ACC112 (cell line): ENCODE data around the gene CD9.
A peak's percentile ranks its signal among the peaks of the same experiment; 100 is the strongest.

Experiments used
- H2AFZ ChIP-seq: fragments of 200-600 bp; sonication (generic); one replicate; pipeline ENCODE4 v1.6.0; 2017; ENCODE audit warnings: antibody characterized with exemption, low read length; ENCODE audit not compliant: unreplicated experiment
- H3K27ac ChIP-seq: fragments of 200-600 bp; sonication (generic); 2 replicates; pipeline ENCODE4 v1.5.1; 2014; ENCODE audit warnings: low read depth, mild to moderate bottlenecking, antibody characterized with exemption, low read length, moderate library complexity
- H3K27me3 ChIP-seq: fragments of 200-600 bp; sonication (generic); 2 replicates; pipeline ENCODE4 v1.6.1; 2014; ENCODE audit warnings: mild to moderate bottlenecking, antibody characterized with exemption, low read length, moderate library complexity, mixed read lengths; ENCODE audit not compliant: insufficient read depth
- H3K36me3 ChIP-seq: fragments of 200-600 bp; sonication (generic); 2 replicates; pipeline ENCODE4 v1.6.1; 2016; ENCODE audit warnings: mild to moderate bottlenecking, antibody characterized with exemption, low read length, moderate library complexity, mixed read lengths; ENCODE audit not compliant: insufficient read depth
- H3K4me1 ChIP-seq: fragments of 200-600 bp; sonication (generic); one replicate; pipeline ENCODE4 v1.6.1; 2016; ENCODE audit warnings: low read length, mixed read lengths; ENCODE audit not compliant: insufficient read depth, unreplicated experiment, control insufficient read depth
- H3K4me3 ChIP-seq: fragments of 200-600 bp; sonication (generic); 2 replicates; pipeline ENCODE4 v1.5.1; 2014; ENCODE audit warnings: mild to moderate bottlenecking, low read depth, low read length
- H3K79me2 ChIP-seq: fragments of 200-600 bp; sonication (generic); one replicate; pipeline ENCODE4 v1.6.0; 2016; ENCODE audit warnings: low read length; ENCODE audit not compliant: control insufficient read depth, unreplicated experiment, insufficient read depth

The CD9 gene

DNA sequence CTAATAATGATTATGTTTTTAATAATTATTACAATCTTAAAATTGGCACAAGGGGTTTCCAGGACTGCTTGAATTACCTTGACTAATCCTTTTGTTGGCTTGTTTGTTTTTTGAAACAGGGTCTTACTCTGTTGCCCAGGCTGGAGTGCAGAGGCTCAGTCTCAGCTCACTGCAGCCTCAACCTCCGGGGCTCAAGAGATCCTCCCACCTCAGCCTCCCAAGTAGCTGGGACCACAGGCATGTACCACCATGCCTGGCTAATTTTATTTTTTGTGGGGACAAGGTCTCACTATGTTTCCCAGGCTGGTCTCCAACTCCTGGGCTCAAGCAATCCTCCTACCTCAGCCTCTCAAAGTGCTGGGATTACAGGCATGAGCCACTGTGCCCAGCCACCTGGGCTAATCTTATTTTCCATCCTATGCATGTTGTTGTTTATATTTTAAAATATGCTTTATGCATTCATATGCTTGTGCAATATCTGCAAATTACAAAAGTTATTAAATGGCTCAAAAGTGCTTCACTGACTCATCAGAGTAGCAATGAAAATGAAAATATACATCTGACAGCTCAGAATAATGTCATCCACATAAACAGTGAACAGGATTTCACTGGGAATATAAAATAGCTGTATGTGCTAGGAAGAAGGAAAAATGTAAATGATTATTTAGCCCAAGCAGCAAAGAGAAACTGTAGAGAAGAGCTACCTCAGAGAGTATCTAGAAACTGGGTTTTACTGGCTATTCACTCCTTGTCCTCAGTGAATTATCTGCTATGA, 85.5 kb downstream of the CD9 start:
- H2AFZ ChIP-seq: no peak overlapping the region
- peaks cover 37% of the 10 kb centered on the region for H3K4me1 ChIP-seq
- H3K27ac ChIP-seq: peak overlapping the region; percentile 97
- H3K79me2 ChIP-seq: no peaks in the 10 kb centered on the region
- no peaks in the 10 kb centered on the region for H3K36me3 ChIP-seq
- peak overlapping the region; percentile 50; the same call in 1 of the 2 replicates for H3K4me3 ChIP-seq
- H3K27me3 ChIP-seq: no peaks in the 10 kb centered on the region
